Measurements from ENCODE around the gene ECE1. TPM values are rescaled to one million over a fixed set of nuclear protein-coding genes. Genes with fewer than 3 reads are reported as not detected.
"Not testable (repeated sequence)": the region's sequence is repeated elsewhere in the genome, so short reads cannot be mapped to it uniquely, and the experiment has no call there.

Gene ECE1
- total RNA-seq, 2 experiments from 2014 or later, result 80.9 to 82.3 TPM

- ChIA-PET CTCF (interaction anchor here (7.7 kb wide), 1 partner anchor 15 kb away, joined by 50 read pairs; no protein-coding TSS in a partner anchor), POLR2A (no interaction called here)
Measured at GRCh38 chr1:21285055-21285372, 5.2 kb downstream of the ECE1 start.

- ChIA-PET POLR2A (no interaction called here), CTCF (interaction anchor here (7.7 kb wide), 1 partner anchor 15 kb away, joined by 50 read pairs; no protein-coding TSS in a partner anchor)
Measured at GRCh38 chr1:21284206-21285054, 5.8 kb downstream of the ECE1 start.

- ChIA-PET CTCF (interaction anchor here (0.7 to 7.7 kb wide), 4 partner anchors 10 to 680 kb away, joined by 3 to 50 read pairs (median 4); no protein-coding TSS in a partner anchor), POLR2A (no interaction called here)
Measured at GRCh38 chr1:21283524-21283923, 6.7 kb downstream of the ECE1 start.

- POLR2A ChIA-PET, result not testable (repeated sequence)
- CTCF ChIA-PET, result interaction anchor here (0.6 to 7.7 kb wide), 4 partner anchors 12 to 208 kb away, joined by 3 to 50 read pairs (median 4); no protein-coding TSS in a partner anchor
Measured at GRCh38 chr1:21282020-21282419, 8.2 kb downstream of the ECE1 start.

- ChIA-PET POLR2A (interaction anchor here (0.8 kb wide), 1 partner anchor 14 kb away, joined by 4 read pairs; no protein-coding TSS in a partner anchor), CTCF (interaction anchor here (1.7 to 7.7 kb wide), 4 partner anchors 11 to 54 kb away, joined by 5 to 50 read pairs (median 6); no protein-coding TSS in a partner anchor)
Measured at GRCh38 chr1:21280482-21280881, 9.8 kb downstream of the ECE1 start.

GRCh38 chr1:21280011-21280471 lies 10.2 kb downstream of the ECE1 start:
- ChIA-PET POLR2A (interaction anchor here (0.6 to 1.2 kb wide), 4 partner anchors 13 to 77 kb away, joined by 3 to 4 read pairs (median 4); no protein-coding TSS in a partner anchor), CTCF (interaction anchor here (0.9 to 7.7 kb wide), 7 partner anchors 9 to 88 kb away, joined by 3 to 50 read pairs (median 5); no protein-coding TSS in a partner anchor)

- ChIA-PET CTCF (interaction anchor here (0.9 to 7.7 kb wide), 8 partner anchors 9 to 89 kb away, joined by 3 to 50 read pairs (median 4); no protein-coding TSS in a partner anchor), POLR2A (interaction anchor here (0.6 to 1.2 kb wide), 3 partner anchors 14 to 78 kb away, joined by 3 to 4 read pairs (median 3); no protein-coding TSS in a partner anchor)
Measured at GRCh38 chr1:21278860-21279845, 11.1 kb downstream of the ECE1 start.

GRCh38 chr1:21278208-21278859 lies 11.9 kb downstream of the ECE1 start:
- CTCF ChIA-PET, result interaction anchor here (0.9 to 7.7 kb wide), 3 partner anchors 9 to 17 kb away, joined by 3 to 50 read pairs (median 3); no protein-coding TSS in a partner anchor

GRCh38 chr1:21277180-21277579 lies 13.1 kb downstream of the ECE1 start:
- ChIA-PET POLR2A (interaction anchor here (0.5 kb wide), 1 partner anchor 112 kb away, joined by 3 read pairs; no protein-coding TSS in a partner anchor), CTCF (interaction anchor here (1.2 kb wide), 1 partner anchor 91 kb away, joined by 4 read pairs; no protein-coding TSS in a partner anchor)

More at GRCh38 chr1:21278208-21278859, 11.9 kb downstream of the ECE1 start:
- POLR2A ChIA-PET, result no interaction called here

- ChIA-PET CTCF (interaction anchor here (0.8 to 4.5 kb wide), 3 partner anchors 13 to 20 kb away, joined by 3 to 30 read pairs (median 3); partner anchors contain the start of gene ECE1), POLR2A (no interaction called here)
Measured at GRCh38 chr1:21272540-21272939, 17.7 kb downstream of the ECE1 start.

GRCh38 chr1:21271550-21271949 lies 18.7 kb downstream of the ECE1 start:
- CTCF ChIA-PET, result interaction anchor here (1.0 to 4.5 kb wide), 5 partner anchors 10 to 21 kb away, joined by 4 to 50 read pairs (median 34); partner anchors contain the start of gene ECE1
- POLR2A ChIA-PET, result no interaction called here

- CTCF ChIA-PET, result interaction anchor here (0.6 to 4.5 kb wide), 26 partner anchors 10 to 111 kb away, joined by 3 to 50 read pairs (median 6); partner anchors contain the start of gene ECE1
- POLR2A ChIA-PET, result interaction anchor here (0.6 kb wide), 1 partner anchor 8 kb away, joined by 4 read pairs; no protein-coding TSS in a partner anchor
Measured at GRCh38 chr1:21270086-21270689, 20.1 kb downstream of the ECE1 start.

- ChIA-PET POLR2A (interaction anchor here (0.7 kb wide), 1 partner anchor 9 kb away, joined by 3 read pairs; no protein-coding TSS in a partner anchor), CTCF (interaction anchor here (0.5 to 4.5 kb wide), 22 partner anchors 10 to 786 kb away, joined by 3 to 50 read pairs (median 6); partner anchors contain the start of gene ECE1)
Measured at GRCh38 chr1:21269461-21270085, 20.7 kb downstream of the ECE1 start.

- POLR2A ChIA-PET, result no interaction called here
- CTCF ChIA-PET, result interaction anchor here (0.9 to 4.5 kb wide), 7 partner anchors 9 to 67 kb away, joined by 3 to 50 read pairs (median 30); partner anchors contain the start of gene ECE1
Measured at GRCh38 chr1:21268281-21269239, 21.7 kb downstream of the ECE1 start.

- ChIA-PET POLR2A (no interaction called here), CTCF (interaction anchor here (0.9 to 4.2 kb wide), 2 partner anchors 14 to 23 kb away, joined by 3 to 50 read pairs; no protein-coding TSS in a partner anchor)
Measured at GRCh38 chr1:21267191-21268077, 22.8 kb downstream of the ECE1 start.
